Esophagus squamous epithelium (tissue), 5 donors: ENCODE data around the gene OR9G1. TPM values are rescaled to one million over a fixed set of nuclear protein-coding genes. Genes with fewer than 3 reads are reported as not detected.

ENCODE experiments used
- DNase-seq: peaks from one replicate; lab custom pipeline; 2025; lab: John Stamatoyannopoulos, UW
- H3K27ac ChIP-seq, 4 donors: fragments of 200-600 bp; sonication (generic); one replicate each; pipeline ENCODE4 v1.5.1; 2016 to 2019; ENCODE audit warnings: mild to moderate bottlenecking in 1 of 4
- H3K27me3 ChIP-seq, 4 donors: fragments of 200-600 bp; sonication (generic); 1 replicate in 3 of 4; 2 replicates in 1 of 4; pipeline versions ENCODE4 v1.5.1 to v1.6.0; 2017 to 2021; ENCODE audit warnings: antibody characterized with exemption in 1 of 4
- H3K36me3 ChIP-seq, 3 donors: fragments of 200-600 bp; sonication (generic); one replicate each; pipeline ENCODE4 v1.5.1; 2016 to 2019
- H3K4me1 ChIP-seq, 3 donors: fragments of 200-600 bp; sonication (generic); one replicate each; pipeline ENCODE4 v1.5.1; 2017 to 2019
- H3K4me3 ChIP-seq, 4 donors: fragments of 200-600 bp; sonication (generic); 1 replicate in 3 of 4; 2 replicates in 1 of 4; pipeline ENCODE4 v1.5.1; 2016 to 2019; ENCODE audit warnings: mild to moderate bottlenecking in 2 of 4, moderate library complexity in 1 of 4
- H3K9me3 ChIP-seq, 3 donors: fragments of 200-600 bp; sonication (generic); one replicate each; pipeline ENCODE4 v1.5.1; 2016 to 2019
- POLR2A ChIP-seq, 4 donors: fragments of 450-650 bp; IDR thresholded peaks; one replicate each; pipeline ENCODE4 v1.6.1; 2017; ENCODE audit warnings: antibody characterized with exemption in 4 of 4, mild to moderate bottlenecking in 4 of 4, moderate library complexity in 3 of 4
- WGBS, 2 donors: methylation state at CpG; one replicate each; pipeline ENCODE4 v1.1.5; 2018; 5-methylcytosine and 5-hydroxymethylcytosine counted together
- intact Hi-C: fragments of 100-400 bp; cut with DNase I; formaldehyde crosslinking; loops from one replicate; pipeline ENCODE4 v1.15.0; 2022
- total RNA-seq, 4 donors: library from RNA; depleted of rRNA; stranded (reverse); fragments of >200 nt; gene quantifications; one replicate each; pipeline ENCODE4 v1.1.0, GENCODE V29; 2016
- TF ChIP-seq, protein P1 (sequence below), 6 experiments: fragments of 450-650 bp in 4 of 6; fragments of 200-600 bp in 2 of 6; sonication (generic) in 2 of 6; IDR thresholded peaks; one replicate each; pipeline ENCODE4 v1.5.1; 2016 to 2019; ENCODE audit warnings: antibody characterized with exemption in 6 of 6, mild to moderate bottlenecking in 4 of 6, moderate library complexity in 4 of 6
- donor health status: DM: yes; HTN: yes; CAD: no.

The OR9G1 gene
- total RNA-seq, 4 donors from 2014 or later, result not detected

DNA sequence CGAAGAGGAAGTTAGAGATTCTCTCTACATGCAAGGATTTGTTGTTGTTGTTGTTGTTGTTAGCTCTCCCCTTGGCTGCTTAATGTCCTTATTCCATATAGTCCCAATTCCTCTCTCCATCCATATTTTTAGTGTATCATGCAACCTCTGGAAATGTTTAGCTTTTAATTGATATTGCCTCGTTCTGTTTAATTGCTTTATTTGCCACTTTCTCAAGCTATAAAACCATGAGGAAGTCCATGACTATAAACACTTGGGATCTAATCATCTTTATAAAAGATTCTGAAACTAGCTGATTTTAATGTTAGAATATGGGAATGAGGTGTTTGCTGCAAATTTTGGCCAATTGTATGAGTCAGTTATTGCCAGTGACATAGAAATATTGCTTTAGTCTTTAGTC lies 5.5 kb upstream of the OR9G1 start:
- H3K4me3 ChIP-seq, result no peak overlapping the region
- no peaks in the 10 kb centered on the region for H3K36me3 ChIP-seq
- intact Hi-C loops, result no loop called here
- H3K9me3 ChIP-seq, result no peaks in the 10 kb centered on the region
- TF ChIP-seq, protein P1, sequence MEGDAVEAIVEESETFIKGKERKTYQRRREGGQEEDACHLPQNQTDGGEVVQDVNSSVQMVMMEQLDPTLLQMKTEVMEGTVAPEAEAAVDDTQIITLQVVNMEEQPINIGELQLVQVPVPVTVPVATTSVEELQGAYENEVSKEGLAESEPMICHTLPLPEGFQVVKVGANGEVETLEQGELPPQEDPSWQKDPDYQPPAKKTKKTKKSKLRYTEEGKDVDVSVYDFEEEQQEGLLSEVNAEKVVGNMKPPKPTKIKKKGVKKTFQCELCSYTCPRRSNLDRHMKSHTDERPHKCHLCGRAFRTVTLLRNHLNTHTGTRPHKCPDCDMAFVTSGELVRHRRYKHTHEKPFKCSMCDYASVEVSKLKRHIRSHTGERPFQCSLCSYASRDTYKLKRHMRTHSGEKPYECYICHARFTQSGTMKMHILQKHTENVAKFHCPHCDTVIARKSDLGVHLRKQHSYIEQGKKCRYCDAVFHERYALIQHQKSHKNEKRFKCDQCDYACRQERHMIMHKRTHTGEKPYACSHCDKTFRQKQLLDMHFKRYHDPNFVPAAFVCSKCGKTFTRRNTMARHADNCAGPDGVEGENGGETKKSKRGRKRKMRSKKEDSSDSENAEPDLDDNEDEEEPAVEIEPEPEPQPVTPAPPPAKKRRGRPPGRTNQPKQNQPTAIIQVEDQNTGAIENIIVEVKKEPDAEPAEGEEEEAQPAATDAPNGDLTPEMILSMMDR (IDR thresholded peaks at IDR 0.05), result no peak
- no peak for TF ChIP-seq POLR2A (IDR thresholded peaks at IDR 0.05)
- no peaks in the 10 kb centered on the region for H3K27me3 ChIP-seq
- WGBS, 2 donors, result 69 to 72% methylated on average over 2 of the region's 2 CpGs
- H3K4me1 ChIP-seq, result no peaks in the 10 kb centered on the region
- no peak overlapping the region for H3K27ac ChIP-seq
- no peak for DNase-seq

- intact Hi-C loops, result no loop called here
- Histone ChIP-seq H3K27ac (no peak overlapping the region), H3K9me3 (no peaks in the 10 kb centered on the region), H3K27me3 (no peaks in the 10 kb centered on the region), H3K36me3 (no peaks in the 10 kb centered on the region), H3K4me1 (no peaks in the 10 kb centered on the region), H3K4me3 (no peak overlapping the region)
- no peak for TF ChIP-seq POLR2A (IDR thresholded peaks at IDR 0.05)
- TF ChIP-seq, protein P1 (IDR thresholded peaks at IDR 0.05), result no peak
- 49 to 55% methylated on average over 10 of the region's 10 CpGs for WGBS, 2 donors
- DNase-seq, result no peak
Observed at GRCh38 chr11:56700242-56700913, 1.5 kb downstream of the OR9G1 start.

- Histone ChIP-seq H3K4me3 (no peak overlapping the region), H3K4me1 (no peaks in the 10 kb centered on the region), H3K27me3 (no peaks in the 10 kb centered on the region), H3K36me3 (no peaks in the 10 kb centered on the region), H3K9me3 (no peaks in the 10 kb centered on the region), H3K27ac (no peak overlapping the region)
- 47 to 51% methylated on average over 8 of the region's 8 CpGs for WGBS, 2 donors
- no peak for DNase-seq
- TF ChIP-seq, protein P1 (IDR thresholded peaks at IDR 0.05), result no peak
- TF ChIP-seq POLR2A (IDR thresholded peaks at IDR 0.05), result no peak
- intact Hi-C loops, result no loop called here
Observed at GRCh38 chr11:56700914-56701485, 2.1 kb downstream of the OR9G1 start.

- Histone ChIP-seq H3K4me3 (no peak overlapping the region), H3K4me1 (no peaks in the 10 kb centered on the region), H3K27me3 (no peaks in the 10 kb centered on the region), H3K9me3 (no peaks in the 10 kb centered on the region), H3K27ac (no peak overlapping the region), H3K36me3 (no peaks in the 10 kb centered on the region)
- intact Hi-C loops, result no loop called here
- 44 to 77% methylated on average over 1 of the region's 1 CpG for WGBS, 2 donors
- DNase-seq, result no peak
- TF ChIP-seq POLR2A (IDR thresholded peaks at IDR 0.05), result no peak
- TF ChIP-seq, protein P1 (IDR thresholded peaks at IDR 0.05), result no peak
Observed at GRCh38 chr11:56705784-56706396, 7.0 kb downstream of the OR9G1 start.

DNA sequence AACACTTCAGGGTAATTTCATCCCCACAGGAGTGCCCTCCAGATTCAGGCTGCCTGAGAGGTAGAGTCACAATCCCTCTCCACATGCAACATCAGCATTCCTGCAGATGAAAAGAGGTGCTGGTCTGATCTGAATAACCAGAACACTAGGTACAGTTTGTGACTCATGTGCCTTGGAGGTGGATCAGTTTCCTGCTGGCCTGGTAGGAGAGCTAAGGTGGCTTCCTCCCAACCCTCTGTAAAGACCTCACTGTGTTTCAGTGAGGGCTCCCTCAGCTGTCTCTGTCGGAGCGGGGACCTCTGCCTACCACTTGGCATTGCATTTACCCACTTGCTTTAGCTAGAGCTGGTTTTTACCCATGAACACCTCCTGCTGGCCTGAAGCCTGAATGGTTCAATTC lies 7.6 kb downstream of the OR9G1 start:
- DNase-seq, result no peak
- intact Hi-C loops, result no loop called here
- Histone ChIP-seq H3K36me3 (no peaks in the 10 kb centered on the region), H3K4me1 (no peaks in the 10 kb centered on the region), H3K27me3 (no peaks in the 10 kb centered on the region), H3K27ac (no peak overlapping the region), H3K9me3 (no peaks in the 10 kb centered on the region), H3K4me3 (no peak overlapping the region)
- TF ChIP-seq POLR2A (IDR thresholded peaks at IDR 0.05), result no peak
- TF ChIP-seq, protein P1 (IDR thresholded peaks at IDR 0.05), result no peak
- WGBS, 2 donors, result 33 to 73% methylated on average over 1 to 2 of the region's 2 CpGs
